ENCODE data around the gene PPM1K.

GRCh38 chr4:88277711-88278225, 6.6 kb downstream of the PPM1K start:
- TF ChIP-seq, protein P1, sequence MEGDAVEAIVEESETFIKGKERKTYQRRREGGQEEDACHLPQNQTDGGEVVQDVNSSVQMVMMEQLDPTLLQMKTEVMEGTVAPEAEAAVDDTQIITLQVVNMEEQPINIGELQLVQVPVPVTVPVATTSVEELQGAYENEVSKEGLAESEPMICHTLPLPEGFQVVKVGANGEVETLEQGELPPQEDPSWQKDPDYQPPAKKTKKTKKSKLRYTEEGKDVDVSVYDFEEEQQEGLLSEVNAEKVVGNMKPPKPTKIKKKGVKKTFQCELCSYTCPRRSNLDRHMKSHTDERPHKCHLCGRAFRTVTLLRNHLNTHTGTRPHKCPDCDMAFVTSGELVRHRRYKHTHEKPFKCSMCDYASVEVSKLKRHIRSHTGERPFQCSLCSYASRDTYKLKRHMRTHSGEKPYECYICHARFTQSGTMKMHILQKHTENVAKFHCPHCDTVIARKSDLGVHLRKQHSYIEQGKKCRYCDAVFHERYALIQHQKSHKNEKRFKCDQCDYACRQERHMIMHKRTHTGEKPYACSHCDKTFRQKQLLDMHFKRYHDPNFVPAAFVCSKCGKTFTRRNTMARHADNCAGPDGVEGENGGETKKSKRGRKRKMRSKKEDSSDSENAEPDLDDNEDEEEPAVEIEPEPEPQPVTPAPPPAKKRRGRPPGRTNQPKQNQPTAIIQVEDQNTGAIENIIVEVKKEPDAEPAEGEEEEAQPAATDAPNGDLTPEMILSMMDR (IDR thresholded peaks at IDR 0.05): no peak
- TF ChIP-seq EZH2 (IDR thresholded peaks at IDR 0.05; ENCODE audit: borderline replicate concordance, insufficient read depth, low read depth, low read length, poor library complexity, severe bottlenecking): no peak

Data from B cell (primary cell).